Peyer's patch (tissue), 4 donors: ENCODE measurements around the gene TCEANC2.

Experiments
- POLR2A ChIP-seq, 2 donors: fragments of 450-650 bp; IDR thresholded peaks; one replicate each; pipeline ENCODE4 v1.5.1; 2017; ENCODE audit warnings: antibody characterized with exemption in 2 of 2, mild to moderate bottlenecking in 2 of 2, moderate library complexity in 2 of 2
- TF ChIP-seq, protein P1 (sequence below), 6 experiments: fragments of 450-650 bp in 4 of 6; fragments of 200-600 bp in 2 of 6; sonication (generic) in 1 of 6; IDR thresholded peaks; one replicate each; pipeline ENCODE4 v1.5.1; 2017 to 2019; ENCODE audit warnings: antibody characterized with exemption in 6 of 6, mild to moderate bottlenecking in 3 of 6, moderate library complexity in 1 of 6

DNA sequence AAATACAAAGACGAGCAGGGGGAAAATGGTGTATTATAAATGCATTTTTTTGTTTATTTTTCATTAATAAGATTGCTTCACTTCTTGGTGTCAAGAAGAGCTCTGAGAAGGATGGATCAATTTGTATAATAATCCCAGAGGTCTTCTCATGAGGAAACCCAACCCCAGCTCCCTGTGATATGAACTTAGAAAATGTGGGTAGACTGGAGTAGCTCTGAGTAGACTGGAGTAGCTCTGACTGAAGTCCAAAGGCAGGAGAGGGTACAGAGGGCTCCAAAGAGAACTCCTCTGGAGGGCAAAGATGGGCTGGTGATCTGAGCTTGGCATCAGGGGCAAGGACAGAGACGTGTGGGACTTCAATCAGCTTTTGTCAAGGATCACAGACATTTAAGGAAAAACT is 78.0 kb downstream of the TCEANC2 start:
- TF ChIP-seq, protein P1, sequence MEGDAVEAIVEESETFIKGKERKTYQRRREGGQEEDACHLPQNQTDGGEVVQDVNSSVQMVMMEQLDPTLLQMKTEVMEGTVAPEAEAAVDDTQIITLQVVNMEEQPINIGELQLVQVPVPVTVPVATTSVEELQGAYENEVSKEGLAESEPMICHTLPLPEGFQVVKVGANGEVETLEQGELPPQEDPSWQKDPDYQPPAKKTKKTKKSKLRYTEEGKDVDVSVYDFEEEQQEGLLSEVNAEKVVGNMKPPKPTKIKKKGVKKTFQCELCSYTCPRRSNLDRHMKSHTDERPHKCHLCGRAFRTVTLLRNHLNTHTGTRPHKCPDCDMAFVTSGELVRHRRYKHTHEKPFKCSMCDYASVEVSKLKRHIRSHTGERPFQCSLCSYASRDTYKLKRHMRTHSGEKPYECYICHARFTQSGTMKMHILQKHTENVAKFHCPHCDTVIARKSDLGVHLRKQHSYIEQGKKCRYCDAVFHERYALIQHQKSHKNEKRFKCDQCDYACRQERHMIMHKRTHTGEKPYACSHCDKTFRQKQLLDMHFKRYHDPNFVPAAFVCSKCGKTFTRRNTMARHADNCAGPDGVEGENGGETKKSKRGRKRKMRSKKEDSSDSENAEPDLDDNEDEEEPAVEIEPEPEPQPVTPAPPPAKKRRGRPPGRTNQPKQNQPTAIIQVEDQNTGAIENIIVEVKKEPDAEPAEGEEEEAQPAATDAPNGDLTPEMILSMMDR (IDR thresholded peaks at IDR 0.05): no peak
- no peak for TF ChIP-seq POLR2A (IDR thresholded peaks at IDR 0.05)
